Esophagus squamous epithelium (tissue), 5 donors: ENCODE measurements around the gene TFEB. TPM values are rescaled to one million over a fixed set of nuclear protein-coding genes. Genes with fewer than 3 reads are reported as not detected.

Source experiments
- DNase-seq: peaks from one replicate; lab custom pipeline; 2025; lab: John Stamatoyannopoulos, UW
- H3K27ac ChIP-seq, 4 donors: fragments of 200-600 bp; sonication (generic); one replicate each; pipeline ENCODE4 v1.5.1; 2016 to 2019; ENCODE audit warnings: mild to moderate bottlenecking in 1 of 4
- H3K27me3 ChIP-seq, 4 donors: fragments of 200-600 bp; sonication (generic); 1 replicate in 3 of 4; 2 replicates in 1 of 4; pipeline versions ENCODE4 v1.5.1 to v1.6.0; 2017 to 2021; ENCODE audit warnings: antibody characterized with exemption in 1 of 4
- H3K36me3 ChIP-seq, 3 donors: fragments of 200-600 bp; sonication (generic); one replicate each; pipeline ENCODE4 v1.5.1; 2016 to 2019
- H3K4me1 ChIP-seq, 3 donors: fragments of 200-600 bp; sonication (generic); one replicate each; pipeline ENCODE4 v1.5.1; 2017 to 2019
- H3K4me3 ChIP-seq, 4 donors: fragments of 200-600 bp; sonication (generic); 1 replicate in 3 of 4; 2 replicates in 1 of 4; pipeline ENCODE4 v1.5.1; 2016 to 2019; ENCODE audit warnings: mild to moderate bottlenecking in 2 of 4, moderate library complexity in 1 of 4
- H3K9me3 ChIP-seq, 3 donors: fragments of 200-600 bp; sonication (generic); one replicate each; pipeline ENCODE4 v1.5.1; 2016 to 2019
- POLR2A ChIP-seq, 4 donors: fragments of 450-650 bp; IDR thresholded peaks; one replicate each; pipeline ENCODE4 v1.6.1; 2017; ENCODE audit warnings: antibody characterized with exemption in 4 of 4, mild to moderate bottlenecking in 4 of 4, moderate library complexity in 3 of 4
- WGBS, 2 donors: methylation state at CpG; one replicate each; pipeline ENCODE4 v1.1.5; 2018; 5-methylcytosine and 5-hydroxymethylcytosine counted together
- intact Hi-C: fragments of 100-400 bp; cut with DNase I; formaldehyde crosslinking; loops from one replicate; pipeline ENCODE4 v1.15.0; 2022
- total RNA-seq, 4 donors: library from RNA; depleted of rRNA; stranded (reverse); fragments of >200 nt; gene quantifications; one replicate each; pipeline ENCODE4 v1.1.0, GENCODE V29; 2016
- TF ChIP-seq, protein P1 (sequence below), 6 experiments: fragments of 450-650 bp in 4 of 6; fragments of 200-600 bp in 2 of 6; sonication (generic) in 2 of 6; IDR thresholded peaks; one replicate each; pipeline ENCODE4 v1.5.1; 2016 to 2019; ENCODE audit warnings: antibody characterized with exemption in 6 of 6, mild to moderate bottlenecking in 4 of 6, moderate library complexity in 4 of 6
- donor health status: DM: yes; HTN: yes; CAD: no.

Gene TFEB
- total RNA-seq, 4 donors from 2014 or later, result 7.0 to 17.5 (median 13.4) TPM

DNA sequence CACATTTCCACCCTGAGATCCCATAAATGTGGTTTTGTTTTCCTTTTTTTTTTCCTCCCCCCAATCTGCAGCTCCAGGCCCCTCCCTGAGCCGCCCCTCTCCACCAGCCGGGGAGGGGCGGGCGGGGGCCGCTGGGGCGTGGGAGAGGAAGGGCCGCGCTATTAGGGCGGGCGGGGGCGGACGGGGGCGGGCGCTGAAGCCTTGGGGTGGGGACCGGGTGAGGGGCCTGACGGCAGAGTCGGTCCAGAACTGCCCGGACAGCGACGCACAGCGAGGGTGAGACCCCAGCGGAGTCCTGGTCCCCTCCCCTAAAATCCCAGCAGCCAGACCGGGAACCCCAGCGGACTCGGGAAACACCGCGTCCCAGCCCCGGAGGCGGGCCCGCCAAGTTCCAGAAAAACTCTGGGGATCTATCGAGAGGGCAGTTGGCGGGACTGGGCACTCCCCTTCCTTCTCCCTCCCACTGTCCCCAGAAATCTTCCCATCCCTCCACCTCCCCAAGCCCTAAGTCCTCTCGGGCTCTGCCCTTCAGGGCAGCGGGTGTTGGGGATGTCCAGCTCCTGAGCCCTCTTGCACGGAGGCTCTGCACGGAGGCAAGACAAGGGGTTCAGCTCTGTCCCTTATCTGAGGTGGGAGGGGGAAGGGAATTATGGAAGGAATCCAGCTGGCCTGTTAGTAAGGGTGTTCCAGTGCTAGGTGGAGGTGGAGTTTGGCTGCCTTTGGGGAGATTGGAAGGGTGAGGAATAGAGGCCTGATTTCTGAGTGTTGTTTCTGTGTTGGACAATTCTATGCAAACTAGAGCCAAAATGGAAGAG is 45.4 kb upstream of the TFEB start, which contains the start of gene PRICKLE4:
TSS of gene PRICKLE4 (plus strand) at position 232 of the 815 bp plus-strand sequence. CDS start 2,692 bp downstream, outside the sequence.
- 4% methylated on average over 4 of the region's 36 CpGs; no CpG with 5 or more reads in 1 of the 2 donors for WGBS, 2 donors
- Histone ChIP-seq H3K27ac (peak within 1 kb of the TSS; percentile 85 to 94 (median 91)), H3K4me3 (peak within 1 kb of the TSS; percentile 47 to 91 (median 78)), H3K9me3 (no peaks in the 10 kb centered on the region), H3K27me3 (no peaks in the 10 kb centered on the region), H3K4me1 (peaks cover 40 to 66% (median 41%) of the 10 kb centered on the region in 3 donors), H3K36me3 (peaks cover 0 to 22% (median 0%) of the 10 kb centered on the region in 3 donors)
- TF ChIP-seq POLR2A (IDR thresholded peaks at IDR 0.05), result peak in 1 of 4 donors; percentile 15
- TF ChIP-seq, protein P1, sequence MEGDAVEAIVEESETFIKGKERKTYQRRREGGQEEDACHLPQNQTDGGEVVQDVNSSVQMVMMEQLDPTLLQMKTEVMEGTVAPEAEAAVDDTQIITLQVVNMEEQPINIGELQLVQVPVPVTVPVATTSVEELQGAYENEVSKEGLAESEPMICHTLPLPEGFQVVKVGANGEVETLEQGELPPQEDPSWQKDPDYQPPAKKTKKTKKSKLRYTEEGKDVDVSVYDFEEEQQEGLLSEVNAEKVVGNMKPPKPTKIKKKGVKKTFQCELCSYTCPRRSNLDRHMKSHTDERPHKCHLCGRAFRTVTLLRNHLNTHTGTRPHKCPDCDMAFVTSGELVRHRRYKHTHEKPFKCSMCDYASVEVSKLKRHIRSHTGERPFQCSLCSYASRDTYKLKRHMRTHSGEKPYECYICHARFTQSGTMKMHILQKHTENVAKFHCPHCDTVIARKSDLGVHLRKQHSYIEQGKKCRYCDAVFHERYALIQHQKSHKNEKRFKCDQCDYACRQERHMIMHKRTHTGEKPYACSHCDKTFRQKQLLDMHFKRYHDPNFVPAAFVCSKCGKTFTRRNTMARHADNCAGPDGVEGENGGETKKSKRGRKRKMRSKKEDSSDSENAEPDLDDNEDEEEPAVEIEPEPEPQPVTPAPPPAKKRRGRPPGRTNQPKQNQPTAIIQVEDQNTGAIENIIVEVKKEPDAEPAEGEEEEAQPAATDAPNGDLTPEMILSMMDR (IDR thresholded peaks at IDR 0.05), result no peak
- DNase-seq, result no peak
- intact Hi-C loops, result loop anchor here (5.0 kb wide), 1 partner anchor 267 kb away; no protein-coding TSS in a partner anchor

DNA sequence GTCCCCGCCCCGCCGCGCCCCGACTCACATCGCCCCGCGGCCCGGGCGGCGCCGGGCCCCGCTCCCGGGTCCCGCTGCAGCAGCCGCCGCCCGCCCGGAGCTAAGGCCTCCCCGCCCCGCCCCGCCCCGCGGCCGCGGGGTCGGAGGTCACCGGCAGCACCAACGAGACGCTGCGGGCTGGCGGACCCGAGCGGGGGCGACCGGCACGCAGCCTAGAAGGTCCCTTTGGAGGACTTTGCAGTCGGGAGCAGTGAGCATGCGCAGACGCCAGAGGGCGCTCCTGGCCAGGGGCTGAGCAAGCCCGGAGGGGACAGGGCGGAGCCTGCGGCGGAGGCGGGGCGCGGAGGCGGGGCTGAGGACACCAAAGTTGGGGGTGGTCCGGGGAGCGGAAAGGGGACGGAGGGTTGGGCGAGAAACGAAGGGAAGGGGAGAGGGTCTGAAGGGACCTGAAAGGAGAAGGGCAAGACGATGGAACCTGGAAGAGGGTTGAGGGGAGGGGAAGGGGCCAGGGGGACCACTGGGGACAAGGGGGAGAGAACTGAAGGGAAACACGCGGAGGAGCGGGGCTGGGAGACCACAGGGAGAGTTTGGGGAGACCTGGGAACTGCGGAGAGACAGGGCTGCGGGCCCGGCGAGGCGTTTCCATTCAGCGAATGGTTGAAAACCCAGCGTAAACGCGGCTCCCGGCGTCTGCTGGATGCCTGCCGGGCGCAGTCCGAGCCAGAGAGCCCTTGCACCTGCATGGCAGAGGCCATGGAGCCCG is 44.6 kb upstream of the TFEB start, which contains the start of gene FRS3:
TSS of gene FRS3 (minus strand) at position 113 of the 763 bp plus-strand sequence. CDS start 2,913 bp downstream, outside the sequence.
- Histone ChIP-seq H3K4me1 (peaks cover 32 to 59% (median 34%) of the 10 kb centered on the region in 3 donors), H3K27ac (peak within 1 kb of the TSS; percentile 85 to 94 (median 91)), H3K27me3 (no peaks in the 10 kb centered on the region), H3K4me3 (peak within 1 kb of the TSS; percentile 47 to 91 (median 78)), H3K9me3 (no peaks in the 10 kb centered on the region), H3K36me3 (peaks cover 0 to 26% (median 1%) of the 10 kb centered on the region in 3 donors)
- TF ChIP-seq, protein P1 (IDR thresholded peaks at IDR 0.05), result peak; percentile 65 to 98 (median 96)
- peak in 2 of 4 donors; percentile 15 to 36 for TF ChIP-seq POLR2A (IDR thresholded peaks at IDR 0.05)
- DNase-seq, result peak; percentile 74
- WGBS, 2 donors, result 0 to 1% methylated on average over 28 to 33 of the region's 73 CpGs
- intact Hi-C loops, result loop anchor here (5.0 to 10.0 kb wide), 2 partner anchors 175 to 267 kb away; no protein-coding TSS in a partner anchor

DNA sequence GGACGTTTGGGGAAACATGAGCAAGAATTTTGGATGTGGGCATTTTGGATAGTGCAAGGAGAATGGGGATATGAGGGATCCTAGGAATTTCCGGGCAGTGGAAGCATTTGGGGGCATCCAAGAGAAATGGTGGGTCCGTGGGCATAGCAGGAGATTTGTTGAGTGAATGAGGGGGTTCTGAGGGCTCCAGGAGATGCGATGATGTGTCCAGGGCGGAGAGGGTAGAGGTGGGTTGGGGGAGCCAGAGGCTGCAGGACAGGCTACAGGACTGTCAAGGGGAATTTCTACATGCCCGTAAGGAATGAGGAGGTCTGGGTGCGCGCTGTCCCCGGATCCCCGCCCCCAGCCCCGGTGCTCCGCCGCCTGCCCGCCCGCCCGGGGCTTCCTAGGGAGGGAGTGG is 43.9 kb upstream of the TFEB start:
- H3K27ac ChIP-seq, result peak overlapping the region; percentile 60 to 94 (median 87)
- H3K27me3 ChIP-seq, result no peaks in the 10 kb centered on the region
- H3K4me1 ChIP-seq, result peaks cover 26 to 52% (median 28%) of the 10 kb centered on the region in 3 donors
- WGBS, 2 donors, result 2 to 5% methylated on average over 6 to 11 of the region's 16 CpGs
- DNase-seq, result no peak
- intact Hi-C loops, result loop anchor here (10.0 kb wide), 1 partner anchor 175 kb away; no protein-coding TSS in a partner anchor
- H3K36me3 ChIP-seq, result peaks cover 4 to 31% (median 5%) of the 10 kb centered on the region in 3 donors
- no peaks in the 10 kb centered on the region for H3K9me3 ChIP-seq
- peak overlapping the region; percentile 47 to 91 (median 78) for H3K4me3 ChIP-seq
- TF ChIP-seq, protein P1 (IDR thresholded peaks at IDR 0.05), result peak in 1 of 6 experiments; percentile 9
- no peak for TF ChIP-seq POLR2A (IDR thresholded peaks at IDR 0.05)

DNA sequence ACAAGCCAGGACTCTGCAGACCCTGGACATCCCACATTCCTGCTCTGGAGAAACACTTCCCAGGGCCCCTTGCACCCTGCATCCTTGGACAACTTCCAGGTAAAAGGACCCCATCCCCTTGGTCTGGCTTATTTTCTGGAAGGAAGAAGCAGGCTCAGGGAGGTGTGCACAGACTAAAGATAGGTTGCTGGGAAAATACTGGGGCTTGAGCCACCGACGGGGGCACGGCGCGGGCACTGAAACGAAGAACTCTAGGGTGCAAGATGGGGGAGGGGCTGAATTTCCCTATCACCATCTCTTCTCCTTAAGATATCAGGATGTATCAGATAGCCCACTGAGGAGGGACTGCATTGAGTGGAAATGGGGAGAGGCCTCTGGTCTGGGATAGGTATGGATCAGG is 43.5 kb upstream of the TFEB start:
- 50 to 54% methylated on average over 2 to 6 of the region's 6 CpGs for WGBS, 2 donors
- H3K27ac ChIP-seq, result peak overlapping the region in 1 of 4 donors; percentile 60
- H3K4me3 ChIP-seq, result peak overlapping the region in 3 of 4 donors; percentile 77 to 91 (median 78)
- H3K27me3 ChIP-seq, result no peaks in the 10 kb centered on the region
- H3K4me1 ChIP-seq, result peaks cover 21 to 48% (median 24%) of the 10 kb centered on the region in 3 donors
- H3K36me3 ChIP-seq, result peaks cover 4 to 36% (median 6%) of the 10 kb centered on the region in 3 donors
- TF ChIP-seq, protein P1 (IDR thresholded peaks at IDR 0.05), result no peak
- no peak for TF ChIP-seq POLR2A (IDR thresholded peaks at IDR 0.05)
- no peaks in the 10 kb centered on the region for H3K9me3 ChIP-seq
- no peak for DNase-seq
- intact Hi-C loops, result loop anchor here (10.0 kb wide), 1 partner anchor 174 kb away; no protein-coding TSS in a partner anchor
